GM12891 (cell line): ENCODE data around the gene TEAD3.

Source experiments
- POLR2AphosphoS5 ChIP-seq: IDR thresholded peaks from 2 replicates; pipeline ENCODE4 v1.6.1; 2011; ENCODE audit warnings: low read depth, low read length, control low read depth
- SPI1 ChIP-seq: IDR thresholded peaks from 2 replicates; pipeline ENCODE4 v1.6.1; 2011; ENCODE audit warnings: low read depth, low read length, control low read depth
- TAF1 ChIP-seq: IDR thresholded peaks from 2 replicates; pipeline ENCODE4 v1.6.1; 2011; ENCODE audit warnings: low read depth, low read length, control low read depth

DNA sequence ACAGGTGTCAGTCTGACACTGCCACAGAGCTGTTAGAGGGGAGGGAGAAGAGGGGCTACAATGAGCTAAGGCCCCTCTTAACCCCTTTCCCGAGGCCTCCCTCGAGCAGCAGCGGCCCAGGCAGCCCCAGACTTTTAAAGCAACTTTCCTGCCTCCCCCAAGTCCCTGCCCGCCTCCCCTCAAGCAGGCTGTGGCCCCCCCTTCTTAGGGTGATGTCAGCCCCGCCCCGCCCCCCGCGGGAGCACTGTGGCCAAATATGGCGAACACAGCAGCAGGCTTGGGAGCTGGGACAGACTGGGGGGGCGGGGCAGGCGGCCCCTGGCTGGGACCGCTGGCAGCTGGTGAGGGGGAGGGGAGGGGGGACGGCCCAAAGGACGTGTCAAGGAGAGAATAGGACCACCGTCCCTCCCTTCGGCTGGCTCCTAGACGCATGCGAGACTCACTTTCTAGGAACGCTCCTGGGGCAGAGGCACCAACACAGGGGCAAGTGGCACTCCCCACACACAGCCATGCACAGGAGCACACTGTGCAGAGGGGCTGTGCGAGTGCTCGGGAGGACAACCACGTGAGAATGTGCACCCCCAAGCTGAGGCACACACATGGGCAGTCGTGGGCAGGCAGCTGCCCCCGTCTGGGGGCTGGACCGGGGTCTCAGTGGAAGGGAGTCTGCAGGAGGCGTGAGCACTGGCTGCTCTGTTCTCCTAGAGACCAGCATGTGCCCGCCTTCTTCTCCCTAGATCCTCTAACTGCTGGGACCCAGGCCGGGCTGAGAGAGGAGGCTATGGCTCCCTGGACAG, 6.7 kb downstream of the TEAD3 start:
- TF ChIP-seq SPI1 (no peak), POLR2AphosphoS5 (no peak), TAF1 (no peak)
